NCI-H2196 treated with DMSO at 0.1 percent for 48 hours (cell line): ENCODE results near the gene HPS4.

Experiments
- DNase-seq: peaks from one replicate; lab custom pipeline; 2025; ENCODE audit not compliant: unreplicated experiment; lab: John Stamatoyannopoulos, UW

The HPS4 gene

GRCh38 chr22:26499188-26499703, 15.7 kb upstream of the HPS4 start:
- DNase-seq, result no peak

- no peak for DNase-seq
Measured at GRCh38 chr22:26496456-26496855, 12.9 kb upstream of the HPS4 start.

- DNase-seq, result no peak
Measured at GRCh38 chr22:26494506-26494905, 10.9 kb upstream of the HPS4 start.

- DNase-seq, result no peak
Measured at GRCh38 chr22:26492220-26492619, 8.6 kb upstream of the HPS4 start.

- DNase-seq, result no peak
Measured at GRCh38 chr22:26489447-26490036, 6.0 kb upstream of the HPS4 start.

GRCh38 chr22:26487996-26488395, 4.4 kb upstream of the HPS4 start:
- DNase-seq, result no peak

GRCh38 chr22:26486394-26486793, 2.8 kb upstream of the HPS4 start:
- DNase-seq, result no peak

GRCh38 chr22:26485806-26486390, 2.3 kb upstream of the HPS4 start:
- DNase-seq, result no peak

GRCh38 chr22:26485013-26485412, 1.4 kb upstream of the HPS4 start:
- no peak for DNase-seq

GRCh38 chr22:26484360-26484706, 750 bp upstream of the HPS4 start:
- DNase-seq, result no peak

- no peak for DNase-seq
Measured at GRCh38 chr22:26483043-26483438, 542 bp downstream of the HPS4 start.

- DNase-seq, result no peak
Measured at GRCh38 chr22:26482161-26482560, 1.4 kb downstream of the HPS4 start.

GRCh38 chr22:26481694-26482093, 1.9 kb downstream of the HPS4 start:
- DNase-seq, result no peak

GRCh38 chr22:26481112-26481693, 2.4 kb downstream of the HPS4 start:
- DNase-seq, result no peak

GRCh38 chr22:26480611-26480932, 3.0 kb downstream of the HPS4 start:
- DNase-seq, result no peak

GRCh38 chr22:26479792-26480610, 3.6 kb downstream of the HPS4 start:
- no peak for DNase-seq

GRCh38 chr22:26479043-26479791, 4.4 kb downstream of the HPS4 start:
- no peak for DNase-seq

GRCh38 chr22:26477341-26477731, 6.2 kb downstream of the HPS4 start:
- DNase-seq, result no peak

- no peak for DNase-seq
Measured at GRCh38 chr22:26476705-26477340, 6.8 kb downstream of the HPS4 start.

- DNase-seq, result no peak
Measured at GRCh38 chr22:26474682-26475081, 8.9 kb downstream of the HPS4 start.

- DNase-seq, result no peak
Measured at GRCh38 chr22:26471522-26471921, 12.1 kb downstream of the HPS4 start.
